Astrocyte (in vitro differentiated cells and primary cell): ENCODE results near the gene WNT3.

Experiments
- EZH2 ChIP-seq: IDR thresholded peaks from 2 replicates; pipeline ENCODE4 v1.6.1; 2012; ENCODE audit warnings: mild to moderate bottlenecking, low read length, inconsistent platforms; ENCODE audit not compliant: insufficient read depth
- TF ChIP-seq, protein P1 (sequence below): IDR thresholded peaks from 2 replicates; pipeline ENCODE4 v1.5.1; 2011; ENCODE audit warnings: low read depth, mild to moderate bottlenecking, inconsistent platforms, low read length, moderate library complexity; ENCODE audit not compliant: insufficient read depth

- TF ChIP-seq, protein P1, sequence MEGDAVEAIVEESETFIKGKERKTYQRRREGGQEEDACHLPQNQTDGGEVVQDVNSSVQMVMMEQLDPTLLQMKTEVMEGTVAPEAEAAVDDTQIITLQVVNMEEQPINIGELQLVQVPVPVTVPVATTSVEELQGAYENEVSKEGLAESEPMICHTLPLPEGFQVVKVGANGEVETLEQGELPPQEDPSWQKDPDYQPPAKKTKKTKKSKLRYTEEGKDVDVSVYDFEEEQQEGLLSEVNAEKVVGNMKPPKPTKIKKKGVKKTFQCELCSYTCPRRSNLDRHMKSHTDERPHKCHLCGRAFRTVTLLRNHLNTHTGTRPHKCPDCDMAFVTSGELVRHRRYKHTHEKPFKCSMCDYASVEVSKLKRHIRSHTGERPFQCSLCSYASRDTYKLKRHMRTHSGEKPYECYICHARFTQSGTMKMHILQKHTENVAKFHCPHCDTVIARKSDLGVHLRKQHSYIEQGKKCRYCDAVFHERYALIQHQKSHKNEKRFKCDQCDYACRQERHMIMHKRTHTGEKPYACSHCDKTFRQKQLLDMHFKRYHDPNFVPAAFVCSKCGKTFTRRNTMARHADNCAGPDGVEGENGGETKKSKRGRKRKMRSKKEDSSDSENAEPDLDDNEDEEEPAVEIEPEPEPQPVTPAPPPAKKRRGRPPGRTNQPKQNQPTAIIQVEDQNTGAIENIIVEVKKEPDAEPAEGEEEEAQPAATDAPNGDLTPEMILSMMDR: no peak
- no peak for TF ChIP-seq EZH2
Measured at GRCh38 chr17:46866747-46867146, 48.3 kb upstream of the WNT3 start.
